Activated CD4-positive, alpha-beta memory T cell treated with anti-CD3 and anti-CD28 coated beads, Interleukin-2, amount 10 ng/mL, durations not matched to agents 7 days and 5 days (primary cell): ENCODE results near the gene RBBP5. TPM values are rescaled to one million over a fixed set of nuclear protein-coding genes. Genes with fewer than 3 reads are reported as not detected.
A peak's percentile ranks its signal among the peaks of the same experiment; 100 is the strongest.

ENCODE experiments used
- CTCF ChIA-PET: fragments of 350-600 bp; sonication (Branson Sonifier 250); formaldehyde crosslinking; loops from one replicate; lab custom pipeline; 2021; ENCODE audit warnings: antibody characterized with exemption, inconsistent platforms; lab: Charles Lee
- POLR2A ChIA-PET: fragments of 350-600 bp; sonication (Branson Sonifier 250); formaldehyde crosslinking; loops from one replicate; lab custom pipeline; 2021; ENCODE audit warnings: antibody characterized with exemption; lab: Charles Lee
- DNase-seq: peaks from one replicate; pipeline ENCODE4 v3.0.0-alpha.2; 2020
- H3K27ac Mint-ChIP-seq: one replicate; pipeline ENCODE4 v1.8.0; 2021; ENCODE audit warnings: mild to moderate bottlenecking, mixed read lengths
- H3K27me3 Mint-ChIP-seq: one replicate; pipeline ENCODE4 v1.8.0; 2021; ENCODE audit warnings: mixed read lengths
- H3K36me3 Mint-ChIP-seq: one replicate; pipeline ENCODE4 v1.8.0; 2021; ENCODE audit warnings: low read depth, mixed read lengths
- H3K4me1 Mint-ChIP-seq: one replicate; pipeline ENCODE4 v1.8.0; 2021; ENCODE audit warnings: mixed read lengths
- H3K4me3 Mint-ChIP-seq: one replicate; pipeline ENCODE4 v1.8.0; 2021; ENCODE audit warnings: mild to moderate bottlenecking, mixed read lengths
- H3K9me3 Mint-ChIP-seq: one replicate; pipeline ENCODE4 v1.8.0; 2021; ENCODE audit warnings: mixed read lengths
- total RNA-seq, 2 experiments: library from RNA; stranded (reverse); gene quantifications; one replicate each; pipeline ENCODE4 v1.2.3, GENCODE V29; 2021

RBBP5 gene
- total RNA-seq, 2 experiments from 2014 or later = 19.5 to 20.3 TPM

DNA sequence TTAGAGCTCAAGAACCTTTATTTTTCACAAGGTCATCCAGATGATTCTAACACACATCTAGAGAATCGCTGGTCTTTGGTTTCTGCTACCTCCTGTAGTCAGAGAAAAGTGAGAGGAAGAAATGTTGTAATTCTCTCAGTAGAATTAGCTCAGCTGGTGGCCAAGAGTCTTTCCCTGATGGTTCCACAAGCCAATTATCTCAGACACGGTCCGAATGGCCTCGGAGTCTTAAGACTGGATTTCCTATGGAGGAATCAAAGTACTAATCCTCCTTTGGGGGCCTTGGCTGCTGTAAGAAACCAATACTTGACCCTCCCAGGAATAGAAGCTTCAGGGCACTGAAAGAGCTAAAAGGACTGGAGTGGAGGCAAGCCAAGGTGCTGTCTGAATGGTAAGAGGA, 39.3 kb downstream of the RBBP5 start:
- Mint-ChIP-seq H3K27me3 (no peaks in the 10 kb centered on the region), H3K27ac (no peak overlapping the region), H3K4me1 (no peaks in the 10 kb centered on the region), H3K4me3 (no peak overlapping the region), H3K36me3 (peaks cover 24% of the 10 kb centered on the region), H3K9me3 (no peaks in the 10 kb centered on the region)
- ChIA-PET CTCF (interaction anchor here (0.6 to 3.8 kb wide), 4 partner anchors 20 to 568 kb away, joined by 3 to 22 read pairs (median 4); no protein-coding TSS in a partner anchor), POLR2A (interaction anchor here (1.2 kb wide), 1 partner anchor 12 kb away, joined by 5 read pairs; no protein-coding TSS in a partner anchor)
- DNase-seq = no peak

DNA sequence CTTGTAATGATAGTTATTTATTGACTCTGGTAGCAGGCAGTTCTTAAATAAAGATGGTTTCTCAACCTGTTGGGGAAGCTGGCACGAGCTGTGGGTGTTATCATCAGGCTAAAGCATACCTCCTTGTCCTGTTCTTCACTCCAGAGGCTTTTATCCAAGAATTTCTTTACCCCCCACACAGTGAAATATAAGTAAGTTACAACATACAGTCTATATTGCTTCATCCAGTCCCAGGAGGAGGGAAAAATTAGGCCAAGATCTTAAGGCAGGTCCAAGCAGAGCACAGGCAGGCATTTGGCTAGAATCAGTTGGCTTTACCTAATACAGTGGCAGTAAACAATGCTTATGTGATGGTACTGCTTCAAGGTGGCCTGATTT, 43.9 kb downstream of the RBBP5 start:
- CTCF ChIA-PET = interaction anchor here (6.6 kb wide), 1 partner anchor 16 kb away, joined by 27 read pairs; no protein-coding TSS in a partner anchor
- POLR2A ChIA-PET = no interaction called here
- Mint-ChIP-seq H3K4me1 (no peaks in the 10 kb centered on the region), H3K4me3 (no peak overlapping the region), H3K27me3 (no peaks in the 10 kb centered on the region), H3K27ac (no peak overlapping the region), H3K36me3 (peaks cover 5% of the 10 kb centered on the region), H3K9me3 (no peaks in the 10 kb centered on the region)
- DNase-seq = no peak

DNA sequence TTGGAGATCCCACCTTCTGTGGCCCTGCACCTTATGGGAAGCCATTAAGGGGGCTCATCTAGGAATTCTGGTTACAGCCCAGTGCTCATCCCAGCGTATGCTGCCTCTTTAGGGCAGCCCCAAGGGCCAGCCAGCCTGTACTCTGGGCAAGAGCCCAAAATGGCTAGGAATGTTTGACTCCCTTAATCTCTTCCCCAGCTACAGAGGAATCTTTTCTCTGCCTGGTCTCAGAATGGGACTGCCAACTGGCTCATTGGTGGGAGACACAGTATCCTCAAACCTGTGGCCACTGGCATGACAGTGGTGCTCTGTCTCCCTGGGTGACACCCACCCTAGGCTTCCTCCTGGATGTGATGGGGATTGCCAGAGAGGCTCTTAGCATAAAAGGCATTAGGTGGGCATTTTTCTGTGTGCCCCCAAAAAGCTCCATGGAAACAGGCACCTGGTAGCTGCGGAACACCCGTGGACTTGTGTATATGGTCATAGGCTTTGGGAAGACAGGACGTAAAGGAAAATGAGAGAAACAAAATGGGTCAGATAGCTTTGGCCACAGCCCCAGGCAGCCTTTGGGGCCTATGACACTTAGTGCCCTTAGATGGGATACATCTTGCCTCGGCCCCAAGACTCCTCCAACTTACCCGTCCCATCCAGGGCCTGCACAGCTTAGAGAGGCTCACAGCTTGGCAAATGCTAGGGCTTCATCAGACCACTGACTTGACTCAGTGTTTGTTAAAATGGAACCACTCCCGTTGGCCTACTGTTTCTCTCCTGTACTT, 44.4 kb downstream of the RBBP5 start:
- H3K9me3 Mint-ChIP-seq = no peaks in the 10 kb centered on the region
- POLR2A ChIA-PET = no interaction called here
- CTCF ChIA-PET = interaction anchor here (6.6 kb wide), 1 partner anchor 15 kb away, joined by 27 read pairs; no protein-coding TSS in a partner anchor
- H3K27ac Mint-ChIP-seq = no peak overlapping the region
- DNase-seq = peak; percentile 14
- no peaks in the 10 kb centered on the region for H3K4me1 Mint-ChIP-seq
- H3K4me3 Mint-ChIP-seq = no peak overlapping the region
- H3K27me3 Mint-ChIP-seq = no peaks in the 10 kb centered on the region
- H3K36me3 Mint-ChIP-seq = no peaks in the 10 kb centered on the region

DNA sequence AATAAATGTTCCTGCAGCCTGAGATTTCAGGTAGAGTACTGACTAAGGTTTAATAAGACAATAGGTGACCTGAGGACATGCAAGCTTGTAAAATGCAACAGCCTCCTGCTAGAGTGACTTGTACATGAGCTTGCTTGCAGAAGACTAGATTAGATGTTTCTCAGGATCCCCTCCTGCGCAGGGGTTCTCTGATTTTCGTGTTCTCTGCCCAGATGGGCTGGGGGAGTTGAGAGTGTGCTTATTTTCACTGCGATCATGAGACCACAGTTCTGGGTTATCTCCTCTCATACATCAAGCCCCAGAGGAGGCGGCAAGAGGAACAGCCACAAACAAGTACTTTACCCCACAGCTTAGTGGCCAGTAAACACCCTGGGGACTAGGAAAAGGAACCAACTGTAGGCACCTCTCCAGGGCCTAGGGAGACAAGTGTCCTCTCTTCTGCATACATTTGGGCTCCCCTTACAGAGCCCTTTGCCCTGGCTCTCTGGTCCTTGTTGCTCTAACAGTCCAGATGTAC, 45.5 kb downstream of the RBBP5 start:
- H3K27ac Mint-ChIP-seq = no peak overlapping the region
- CTCF ChIA-PET = interaction anchor here (6.6 kb wide), 1 partner anchor 14 kb away, joined by 27 read pairs; no protein-coding TSS in a partner anchor
- no peaks in the 10 kb centered on the region for H3K9me3 Mint-ChIP-seq
- DNase-seq = peak; percentile 9
- POLR2A ChIA-PET = interaction anchor here (1.3 to 1.8 kb wide), 2 partner anchors 10 to 14 kb away, joined by 4 to 5 read pairs; no protein-coding TSS in a partner anchor
- H3K36me3 Mint-ChIP-seq = no peaks in the 10 kb centered on the region
- H3K4me1 Mint-ChIP-seq = no peaks in the 10 kb centered on the region
- no peaks in the 10 kb centered on the region for H3K27me3 Mint-ChIP-seq
- no peak overlapping the region for H3K4me3 Mint-ChIP-seq

DNA sequence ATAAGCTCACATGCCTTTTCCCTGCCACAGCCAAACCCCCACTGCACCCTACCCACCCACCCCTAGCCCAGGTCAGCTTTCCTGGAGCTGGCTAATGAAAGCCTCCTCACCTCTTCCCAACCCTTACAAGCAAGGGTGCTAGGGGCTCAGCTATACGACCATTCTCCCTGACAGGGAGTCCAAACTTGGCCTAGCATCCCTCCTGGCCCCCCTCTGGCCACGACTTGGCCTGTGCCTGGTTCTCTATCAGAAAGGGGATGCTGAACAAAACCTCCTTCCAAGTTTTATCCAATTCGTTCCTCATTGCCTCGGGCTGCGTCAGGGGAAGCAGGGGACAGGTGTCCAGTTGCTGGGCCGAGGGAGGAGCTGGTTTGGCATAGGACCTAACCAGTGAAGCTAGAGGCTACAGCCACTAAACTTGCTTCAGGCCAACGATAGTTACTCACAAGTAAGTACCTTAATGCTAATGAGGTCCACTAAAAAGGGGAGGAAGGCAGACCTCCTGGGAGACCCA, 46.1 kb downstream of the RBBP5 start:
- POLR2A ChIA-PET = interaction anchor here (1.3 to 1.8 kb wide), 2 partner anchors 10 to 14 kb away, joined by 4 to 5 read pairs; no protein-coding TSS in a partner anchor
- Mint-ChIP-seq H3K27ac (no peak overlapping the region), H3K36me3 (no peaks in the 10 kb centered on the region), H3K4me1 (no peaks in the 10 kb centered on the region), H3K9me3 (no peaks in the 10 kb centered on the region), H3K4me3 (no peak overlapping the region), H3K27me3 (no peaks in the 10 kb centered on the region)
- CTCF ChIA-PET = interaction anchor here (6.6 kb wide), 1 partner anchor 13 kb away, joined by 27 read pairs; no protein-coding TSS in a partner anchor
- DNase-seq = peak; percentile 5

DNA sequence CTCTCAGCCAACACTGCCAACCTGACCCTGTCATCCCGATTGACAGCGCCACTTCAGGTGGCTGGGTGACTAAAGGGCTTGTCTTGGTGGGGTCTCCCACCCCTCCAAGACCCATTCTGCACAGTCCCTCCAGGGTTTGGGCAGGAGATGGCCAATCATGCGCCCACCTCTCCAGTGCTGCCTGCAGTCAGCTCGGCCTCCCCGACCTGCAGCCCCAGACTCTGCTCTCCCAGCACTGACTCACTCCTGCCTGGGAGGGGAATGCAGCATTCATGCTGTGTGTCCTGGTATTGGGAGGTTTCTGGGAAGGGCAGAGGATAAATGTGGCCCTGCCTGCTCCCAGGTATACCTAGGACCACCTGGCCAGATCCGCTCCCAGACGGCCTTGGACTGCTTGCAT, 47.3 kb downstream of the RBBP5 start:
- Mint-ChIP-seq H3K4me3 (no peak overlapping the region), H3K9me3 (no peaks in the 10 kb centered on the region), H3K27me3 (no peaks in the 10 kb centered on the region), H3K27ac (no peak overlapping the region), H3K36me3 (no peaks in the 10 kb centered on the region), H3K4me1 (no peaks in the 10 kb centered on the region)
- ChIA-PET POLR2A (interaction anchor here (1.8 kb wide), 1 partner anchor 13 kb away, joined by 5 read pairs; no protein-coding TSS in a partner anchor), CTCF (interaction anchor here (6.6 kb wide), 1 partner anchor 12 kb away, joined by 27 read pairs; no protein-coding TSS in a partner anchor)
- peak; percentile 8 for DNase-seq

DNA sequence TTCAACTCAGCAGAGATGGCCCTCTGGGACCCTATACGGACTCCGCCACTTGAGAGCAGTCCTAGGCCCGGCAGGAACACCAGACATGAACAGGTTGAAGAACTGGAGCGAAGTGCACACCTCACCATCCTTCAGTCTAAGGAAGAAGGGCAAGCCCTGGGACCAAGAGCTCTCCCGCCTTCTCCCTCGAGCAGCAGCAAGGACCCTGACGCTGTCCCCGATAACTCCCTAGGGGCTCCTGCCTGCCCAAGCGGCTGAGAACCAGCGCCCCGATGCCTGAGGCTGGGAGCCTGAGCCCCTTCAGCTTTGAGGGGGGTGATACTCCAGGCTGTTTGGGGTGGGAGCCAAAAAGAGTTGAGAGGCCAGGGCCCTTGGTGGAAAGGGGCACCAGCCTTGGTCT, 47.7 kb downstream of the RBBP5 start:
- POLR2A ChIA-PET = no interaction called here
- peak; percentile 11 for DNase-seq
- Mint-ChIP-seq H3K36me3 (no peaks in the 10 kb centered on the region), H3K4me1 (no peaks in the 10 kb centered on the region), H3K4me3 (no peak overlapping the region), H3K27me3 (no peaks in the 10 kb centered on the region), H3K9me3 (no peaks in the 10 kb centered on the region), H3K27ac (no peak overlapping the region)
- CTCF ChIA-PET = interaction anchor here (3.2 to 6.6 kb wide), 2 partner anchors 12 to 13 kb away, joined by 16 to 27 read pairs; no protein-coding TSS in a partner anchor

DNA sequence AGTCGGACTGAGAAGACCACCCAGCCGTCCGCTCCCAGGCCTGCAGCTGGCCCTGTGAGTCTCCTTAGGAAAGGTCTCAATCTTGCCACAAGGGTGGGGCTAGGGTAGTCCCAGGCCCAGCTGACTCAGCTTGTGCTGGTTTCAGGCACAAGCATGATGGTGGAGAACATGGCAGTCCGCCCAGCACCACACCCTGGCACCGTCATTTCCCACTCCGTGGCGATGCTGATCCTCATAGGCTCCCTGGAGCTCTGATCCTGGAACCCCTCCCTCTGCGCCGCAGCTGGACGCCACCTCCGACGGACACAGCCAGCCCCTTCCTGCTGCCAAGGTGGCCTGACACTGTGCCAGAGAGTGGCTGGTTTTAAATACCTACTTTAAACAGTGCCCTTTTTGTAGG, 48.3 kb downstream of the RBBP5 start:
- CTCF ChIA-PET = interaction anchor here (3.2 kb wide), 1 partner anchor 12 kb away, joined by 16 read pairs; no protein-coding TSS in a partner anchor
- no peak for DNase-seq
- H3K4me1 Mint-ChIP-seq = no peaks in the 10 kb centered on the region
- POLR2A ChIA-PET = no interaction called here
- no peak overlapping the region for H3K27ac Mint-ChIP-seq
- H3K4me3 Mint-ChIP-seq = no peak overlapping the region
- no peaks in the 10 kb centered on the region for H3K9me3 Mint-ChIP-seq
- H3K27me3 Mint-ChIP-seq = no peaks in the 10 kb centered on the region
- no peaks in the 10 kb centered on the region for H3K36me3 Mint-ChIP-seq

DNA sequence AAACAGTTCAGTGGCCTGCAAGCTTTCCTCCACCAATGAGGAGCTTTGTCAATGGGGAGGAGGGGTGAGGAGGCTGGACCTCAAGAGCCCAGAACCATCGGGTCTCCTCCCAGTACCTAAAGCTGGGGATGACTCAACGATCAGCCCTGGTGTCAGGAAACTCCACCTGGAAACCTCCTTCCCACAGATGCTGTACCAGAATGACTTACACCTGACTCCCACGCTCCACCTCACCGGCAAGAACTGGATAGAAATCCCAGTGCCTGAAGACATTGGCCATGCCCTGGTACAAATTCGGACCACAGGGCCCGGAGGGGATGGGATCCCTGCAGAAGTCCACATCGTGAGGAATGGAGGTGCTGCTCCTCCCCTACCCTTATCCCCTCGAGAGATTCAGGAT, 48.9 kb downstream of the RBBP5 start:
- Mint-ChIP-seq H3K36me3 (no peaks in the 10 kb centered on the region), H3K9me3 (no peaks in the 10 kb centered on the region), H3K4me3 (no peak overlapping the region), H3K27me3 (no peaks in the 10 kb centered on the region), H3K4me1 (no peaks in the 10 kb centered on the region), H3K27ac (no peak overlapping the region)
- ChIA-PET CTCF (interaction anchor here (1.3 to 3.2 kb wide), 2 partner anchors 9 to 11 kb away, joined by 3 to 16 read pairs; no protein-coding TSS in a partner anchor), POLR2A (no interaction called here)
- no peak for DNase-seq

DNA sequence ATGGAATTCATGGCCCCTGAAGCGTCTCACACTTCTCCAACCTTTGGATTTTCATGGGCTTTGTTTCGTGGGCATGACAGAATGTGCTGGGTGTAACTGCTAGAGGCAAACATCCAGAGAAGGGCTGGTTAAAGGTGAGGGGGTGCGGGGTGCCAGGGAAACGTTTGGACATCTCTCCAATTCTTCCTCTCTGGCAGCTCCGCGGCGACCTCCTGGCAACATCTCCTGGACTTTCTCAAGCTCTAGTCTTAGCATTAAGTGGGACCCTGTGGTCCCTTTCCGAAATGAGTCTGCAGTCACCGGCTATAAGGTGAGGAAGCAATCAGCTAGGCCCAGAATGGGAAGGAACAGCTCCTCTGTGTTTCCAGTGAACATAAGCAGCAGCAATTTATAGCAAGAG, 49.5 kb downstream of the RBBP5 start:
- H3K4me1 Mint-ChIP-seq = no peaks in the 10 kb centered on the region
- POLR2A ChIA-PET = no interaction called here
- H3K27ac Mint-ChIP-seq = no peak overlapping the region
- no peaks in the 10 kb centered on the region for H3K27me3 Mint-ChIP-seq
- no peak overlapping the region for H3K4me3 Mint-ChIP-seq
- H3K9me3 Mint-ChIP-seq = no peaks in the 10 kb centered on the region
- CTCF ChIA-PET = interaction anchor here (1.3 to 3.2 kb wide), 2 partner anchors 9 to 11 kb away, joined by 3 to 16 read pairs; no protein-coding TSS in a partner anchor
- DNase-seq = no peak
- H3K36me3 Mint-ChIP-seq = no peaks in the 10 kb centered on the region

DNA sequence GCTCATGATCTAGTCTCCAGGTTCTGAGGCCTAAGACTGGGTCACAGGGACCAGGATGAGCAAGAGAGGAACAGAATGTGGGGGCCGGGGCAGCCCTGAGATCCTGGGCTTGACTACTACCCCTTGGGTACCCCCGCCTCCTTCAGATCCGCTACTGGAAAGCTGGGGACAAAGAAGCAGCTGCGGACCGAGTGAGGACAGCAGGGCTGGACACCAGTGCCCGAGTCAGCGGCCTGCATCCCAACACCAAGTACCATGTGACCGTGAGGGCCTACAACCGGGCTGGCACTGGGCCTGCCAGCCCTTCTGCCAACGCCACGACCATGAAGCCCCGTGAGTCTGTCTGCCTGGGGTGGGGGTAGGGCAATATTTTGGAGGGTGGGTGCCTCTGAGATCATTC, 50.0 kb downstream of the RBBP5 start:
- no peak overlapping the region for H3K4me3 Mint-ChIP-seq
- H3K4me1 Mint-ChIP-seq = no peaks in the 10 kb centered on the region
- no peak overlapping the region for H3K27ac Mint-ChIP-seq
- CTCF ChIA-PET = interaction anchor here (1.3 to 3.2 kb wide), 2 partner anchors 8 to 10 kb away, joined by 3 to 16 read pairs; no protein-coding TSS in a partner anchor
- POLR2A ChIA-PET = no interaction called here
- H3K9me3 Mint-ChIP-seq = no peaks in the 10 kb centered on the region
- DNase-seq = no peak
- no peaks in the 10 kb centered on the region for H3K36me3 Mint-ChIP-seq
- H3K27me3 Mint-ChIP-seq = no peaks in the 10 kb centered on the region

DNA sequence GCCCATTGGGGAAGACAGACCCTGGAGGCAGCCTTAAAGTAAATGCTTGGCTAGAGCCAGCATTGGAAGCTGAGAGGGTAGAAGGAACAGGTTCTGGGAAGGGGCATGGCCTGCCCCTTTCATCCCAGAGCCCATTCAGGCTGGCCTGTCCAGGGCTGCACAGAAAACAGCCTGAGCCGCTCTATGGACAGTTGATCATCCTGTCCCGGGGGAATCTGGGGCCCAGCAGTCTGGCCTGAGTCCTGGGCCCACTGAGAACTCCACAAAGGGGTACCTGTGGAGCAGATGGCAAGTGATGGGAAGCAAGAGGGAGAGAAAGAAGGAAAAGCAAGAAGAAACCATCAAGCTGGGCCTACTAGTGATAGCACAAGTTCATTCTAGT, 50.8 kb downstream of the RBBP5 start:
- ChIA-PET CTCF (interaction anchor here (0.6 to 3.2 kb wide), 3 partner anchors 10 to 567 kb away, joined by 4 to 16 read pairs (median 4); partner anchors contain the start of gene RBBP5), POLR2A (no interaction called here)
- Mint-ChIP-seq H3K4me1 (no peaks in the 10 kb centered on the region), H3K9me3 (no peaks in the 10 kb centered on the region), H3K4me3 (no peak overlapping the region), H3K27ac (no peak overlapping the region), H3K36me3 (no peaks in the 10 kb centered on the region), H3K27me3 (no peaks in the 10 kb centered on the region)
- DNase-seq = no peak
